Measurements from ENCODE around the gene GUK1. TPM values are rescaled to one million over a fixed set of nuclear protein-coding genes. Genes with fewer than 3 reads are reported as not detected.
A peak's percentile ranks its signal among the peaks of the same experiment; 100 is the strongest.
"Not testable (repeated sequence)": the region's sequence is repeated elsewhere in the genome, so short reads cannot be mapped to it uniquely, and the experiment has no call there.

Gene GUK1
- total RNA-seq, 1 donor from 2014 or later, result 519 TPM

DNA sequence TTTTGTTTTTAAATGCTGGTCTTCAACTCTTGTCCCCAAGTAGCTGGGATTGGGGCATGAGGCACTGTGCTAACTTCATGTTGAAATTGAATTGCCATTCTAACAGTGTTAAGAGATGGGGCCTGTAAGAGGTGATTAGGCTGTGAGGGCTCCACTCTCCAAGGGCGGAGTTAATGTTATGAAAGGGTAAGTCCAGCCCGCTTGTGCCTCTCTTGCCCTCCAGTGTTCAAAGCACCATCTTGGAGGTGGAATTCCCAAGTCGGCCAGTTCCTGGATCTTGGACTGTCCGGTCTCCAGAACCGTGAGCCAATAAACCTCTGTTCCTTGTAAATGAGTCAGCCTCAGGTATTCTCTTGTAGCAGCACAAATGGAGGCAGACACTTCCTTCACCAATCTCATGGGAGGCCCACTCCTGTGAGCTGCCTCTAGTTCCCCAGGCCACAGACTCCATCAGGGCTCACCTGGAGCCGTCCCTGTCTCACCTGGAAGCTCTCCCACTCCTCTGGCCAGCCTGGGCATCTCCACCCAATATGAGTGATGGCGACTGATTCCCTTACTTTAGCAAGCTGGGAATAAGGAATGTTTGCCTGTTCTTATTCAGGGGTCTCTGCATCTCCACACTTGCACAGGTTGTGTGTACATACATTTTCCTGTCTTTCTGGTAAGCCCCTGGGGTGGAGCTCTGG, 41.0 kb downstream of the GUK1 start:
- no peaks in the 10 kb centered on the region for H3K27me3 ChIP-seq (ENCODE audit: control insufficient read depth, insufficient read depth, low read length)
- no peak for DNase-seq (ENCODE audit: low read depth)
- no peak overlapping the region for H3K4me3 ChIP-seq (ENCODE audit: low read depth, low read length)
- no peaks in the 10 kb centered on the region for H3K36me3 ChIP-seq (ENCODE audit: control insufficient read depth, insufficient read depth, low read length)
- TF ChIP-seq, protein P1, sequence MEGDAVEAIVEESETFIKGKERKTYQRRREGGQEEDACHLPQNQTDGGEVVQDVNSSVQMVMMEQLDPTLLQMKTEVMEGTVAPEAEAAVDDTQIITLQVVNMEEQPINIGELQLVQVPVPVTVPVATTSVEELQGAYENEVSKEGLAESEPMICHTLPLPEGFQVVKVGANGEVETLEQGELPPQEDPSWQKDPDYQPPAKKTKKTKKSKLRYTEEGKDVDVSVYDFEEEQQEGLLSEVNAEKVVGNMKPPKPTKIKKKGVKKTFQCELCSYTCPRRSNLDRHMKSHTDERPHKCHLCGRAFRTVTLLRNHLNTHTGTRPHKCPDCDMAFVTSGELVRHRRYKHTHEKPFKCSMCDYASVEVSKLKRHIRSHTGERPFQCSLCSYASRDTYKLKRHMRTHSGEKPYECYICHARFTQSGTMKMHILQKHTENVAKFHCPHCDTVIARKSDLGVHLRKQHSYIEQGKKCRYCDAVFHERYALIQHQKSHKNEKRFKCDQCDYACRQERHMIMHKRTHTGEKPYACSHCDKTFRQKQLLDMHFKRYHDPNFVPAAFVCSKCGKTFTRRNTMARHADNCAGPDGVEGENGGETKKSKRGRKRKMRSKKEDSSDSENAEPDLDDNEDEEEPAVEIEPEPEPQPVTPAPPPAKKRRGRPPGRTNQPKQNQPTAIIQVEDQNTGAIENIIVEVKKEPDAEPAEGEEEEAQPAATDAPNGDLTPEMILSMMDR (IDR thresholded peaks at IDR 0.05; ENCODE audit: insufficient read depth, low read length, severe bottlenecking), result no peak
- no peak for FAIRE-seq

DNA sequence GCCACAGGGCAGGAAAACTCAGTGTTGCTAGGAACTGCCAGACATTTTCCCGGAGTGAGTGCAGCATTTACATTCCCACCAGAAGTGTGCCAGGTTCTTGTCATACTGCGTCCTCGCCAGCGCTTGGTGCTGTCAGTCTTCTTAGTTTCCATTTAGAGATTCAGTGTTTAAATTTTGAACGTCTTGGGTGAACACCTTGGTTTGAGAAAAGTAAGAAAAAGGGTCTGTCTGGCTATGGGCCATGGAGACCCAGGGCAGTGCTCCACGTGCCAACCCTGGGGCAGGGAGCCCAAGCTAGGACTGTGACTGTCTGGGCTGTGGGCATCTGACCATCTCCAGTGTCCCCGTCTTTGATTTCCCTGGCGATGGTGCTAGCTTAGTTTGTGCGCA, 41.6 kb downstream of the GUK1 start:
- H3K27me3 ChIP-seq (ENCODE audit: control insufficient read depth, insufficient read depth, low read length), result no peaks in the 10 kb centered on the region
- DNase-seq (ENCODE audit: low read depth) (no peak), FAIRE-seq (no peak)
- H3K36me3 ChIP-seq (ENCODE audit: control insufficient read depth, insufficient read depth, low read length), result no peaks in the 10 kb centered on the region
- H3K4me3 ChIP-seq (ENCODE audit: low read depth, low read length), result no peak overlapping the region
- TF ChIP-seq, protein P1 (IDR thresholded peaks at IDR 0.05; ENCODE audit: insufficient read depth, low read length, severe bottlenecking), result no peak

DNA sequence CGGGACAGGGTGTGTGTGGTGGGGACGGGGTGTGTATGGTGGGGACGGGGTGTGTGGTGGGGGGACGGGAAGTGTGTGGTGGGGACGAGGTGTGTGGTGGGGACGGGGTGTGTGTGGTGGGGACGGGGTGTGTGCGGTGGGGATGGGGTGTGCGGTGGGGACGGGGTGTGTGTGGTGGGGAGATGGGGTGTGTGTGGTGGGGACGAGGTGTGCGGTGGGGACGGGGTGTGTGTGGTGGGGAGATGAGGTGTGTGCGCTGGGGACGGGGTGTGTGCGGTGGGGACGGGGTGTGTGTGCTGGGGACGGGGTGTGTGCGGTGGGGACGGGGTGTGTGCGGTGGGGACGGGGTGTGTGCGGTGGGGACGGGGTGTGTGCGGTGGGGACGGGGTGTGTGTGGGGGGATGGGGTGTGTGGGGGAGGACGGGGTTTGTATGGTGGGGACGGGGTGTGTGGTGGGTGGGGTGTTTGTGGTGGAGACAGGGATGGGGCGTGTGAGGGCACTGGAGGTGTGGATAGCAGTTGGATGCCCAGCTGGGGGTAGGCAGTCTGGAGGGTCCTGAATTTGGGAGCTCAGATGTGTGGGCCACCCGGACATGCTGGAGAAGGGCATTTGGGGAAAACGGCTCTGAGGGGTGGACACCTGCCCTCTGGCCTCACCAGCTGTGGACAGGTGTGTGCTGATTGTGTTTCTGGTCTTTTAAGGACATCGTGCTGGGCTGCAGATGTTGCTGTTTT, 42.4 kb downstream of the GUK1 start:
- no peaks in the 10 kb centered on the region for H3K27me3 ChIP-seq (ENCODE audit: control insufficient read depth, insufficient read depth, low read length)

DNA sequence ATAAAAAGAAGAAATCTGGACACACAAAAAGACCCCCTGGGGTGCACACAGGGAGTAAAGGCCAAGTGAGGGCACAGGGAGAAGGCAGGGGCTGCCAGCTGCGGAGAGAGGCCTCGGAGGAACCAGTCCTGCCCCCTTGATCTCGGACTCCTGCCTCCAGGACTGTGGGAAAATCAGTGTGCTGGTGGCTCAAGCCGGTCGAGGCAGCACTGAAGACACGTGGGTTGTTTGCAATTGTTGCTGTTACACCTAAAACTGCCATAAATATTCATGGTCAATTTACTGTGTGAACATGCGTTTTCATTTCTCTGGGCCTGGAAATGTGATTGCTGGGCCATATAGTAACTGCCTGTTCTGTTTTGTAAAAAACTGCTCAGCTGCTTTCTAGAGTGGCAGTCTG, 44.1 kb downstream of the GUK1 start:
- H3K27me3 ChIP-seq (ENCODE audit: control insufficient read depth, insufficient read depth, low read length), result no peaks in the 10 kb centered on the region
- TF ChIP-seq, protein P1 (IDR thresholded peaks at IDR 0.05; ENCODE audit: insufficient read depth, low read length, severe bottlenecking), result no peak
- FAIRE-seq, result no peak
- H3K36me3 ChIP-seq (ENCODE audit: control insufficient read depth, insufficient read depth, low read length), result no peaks in the 10 kb centered on the region
- no peak for DNase-seq (ENCODE audit: low read depth)
- no peak overlapping the region for H3K4me3 ChIP-seq (ENCODE audit: low read depth, low read length)

More for the DNA sequence above, 42.4 kb downstream of the GUK1 start:
- FAIRE-seq, result peak; percentile 18
- TF ChIP-seq, protein P1 (IDR thresholded peaks at IDR 0.05; ENCODE audit: insufficient read depth, low read length, severe bottlenecking), result no peak
- Histone ChIP-seq H3K4me3 (ENCODE audit: low read depth, low read length) (no peak overlapping the region), H3K36me3 (ENCODE audit: control insufficient read depth, insufficient read depth, low read length) (no peaks in the 10 kb centered on the region)
- DNase-seq (ENCODE audit: low read depth), result no peak

DNA sequence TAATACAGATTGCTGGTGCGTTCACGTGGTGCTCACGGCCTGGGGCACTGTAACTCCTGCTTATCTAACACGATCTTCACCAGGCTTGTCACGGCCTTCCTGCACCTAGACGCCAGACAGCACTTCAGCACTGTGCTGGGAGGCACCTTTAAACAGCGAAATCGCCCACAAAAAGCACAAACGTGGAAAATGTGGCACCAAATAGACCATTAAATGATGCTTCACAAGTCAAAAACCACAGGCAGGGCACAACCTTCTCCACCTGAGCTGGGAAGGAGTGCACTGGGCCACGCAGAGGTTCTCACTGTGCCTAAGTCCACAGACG, 45.5 kb downstream of the GUK1 start:
- TF ChIP-seq, protein P1 (IDR thresholded peaks at IDR 0.05; ENCODE audit: insufficient read depth, low read length, severe bottlenecking), result no peak
- FAIRE-seq (no peak), DNase-seq (ENCODE audit: low read depth) (no peak)
- Histone ChIP-seq H3K4me3 (ENCODE audit: low read depth, low read length) (no peak overlapping the region), H3K27me3 (ENCODE audit: control insufficient read depth, insufficient read depth, low read length) (no peaks in the 10 kb centered on the region), H3K36me3 (ENCODE audit: control insufficient read depth, insufficient read depth, low read length) (no peaks in the 10 kb centered on the region)

DNA sequence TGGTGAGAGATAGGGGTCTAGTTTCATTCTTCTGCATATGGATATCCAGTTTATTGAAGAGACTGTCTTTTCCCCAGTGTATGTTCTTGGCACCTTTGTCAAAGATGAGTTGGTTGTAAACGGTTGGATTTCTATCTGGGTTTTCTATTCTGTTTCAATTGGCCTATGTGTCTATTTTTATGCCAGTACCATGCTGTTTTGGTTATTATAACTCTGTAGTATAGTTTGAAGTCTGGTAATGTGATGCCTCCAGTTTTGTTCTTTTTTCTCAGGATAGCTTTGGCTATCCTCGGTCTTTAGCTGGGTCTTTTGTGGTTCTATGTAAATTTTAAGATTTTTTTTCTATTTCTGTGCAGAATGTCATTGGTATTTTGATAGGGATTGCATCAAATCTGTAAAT, 48.2 kb downstream of the GUK1 start:
- not testable (repeated sequence) for H3K4me3 ChIP-seq (ENCODE audit: low read depth, low read length); H3K36me3 ChIP-seq (ENCODE audit: control insufficient read depth, insufficient read depth, low read length); DNase-seq (ENCODE audit: low read depth); FAIRE-seq; H3K27me3 ChIP-seq (ENCODE audit: control insufficient read depth, insufficient read depth, low read length)

Measured in bronchial epithelial cell (primary cell).